GM18951 (cell line): ENCODE data around the gene CAMK1D.

Experiments used
- POLR2A ChIP-seq: IDR thresholded peaks from 4 replicates; pipeline ENCODE4 v1.6.1; 2011; ENCODE audit warnings: mild to moderate bottlenecking; ENCODE audit not compliant: insufficient read length, insufficient read depth; ENCODE audit errors: extremely low read depth
- in situ Hi-C: fragments of 300-500 bp; cut with MboI; formaldehyde crosslinking; loops from one replicate; pipeline ENCODE4 v1.12.0; 2022; ENCODE audit warnings: low sequenced_read_pairs, mixed read lengths, inconsistent platforms; ENCODE audit not compliant: unreplicated experiment

Gene CAMK1D

GRCh38 chr10:12769323-12770044 is 420.1 kb downstream of the CAMK1D start:
- TF ChIP-seq POLR2A: no peak

GRCh38 chr10:12771981-12772760 is 422.8 kb downstream of the CAMK1D start:
- in situ Hi-C loops: no loop called here
- no peak for TF ChIP-seq POLR2A

More at GRCh38 chr10:12769323-12770044, 420.1 kb downstream of the CAMK1D start:
- in situ Hi-C loops: no loop called here

- in situ Hi-C loops: no loop called here
- TF ChIP-seq POLR2A: no peak
Observed at GRCh38 chr10:12772797-12773587, 423.6 kb downstream of the CAMK1D start.

GRCh38 chr10:12774204-12774894 is 425.0 kb downstream of the CAMK1D start:
- no peak for TF ChIP-seq POLR2A
- in situ Hi-C loops: no loop called here

- TF ChIP-seq POLR2A: no peak
- in situ Hi-C loops: no loop called here
Observed at GRCh38 chr10:12777840-12778585, 428.7 kb downstream of the CAMK1D start.

GRCh38 chr10:12780634-12781601 is 431.6 kb downstream of the CAMK1D start:
- TF ChIP-seq POLR2A: no peak
- in situ Hi-C loops: no loop called here

- in situ Hi-C loops: no loop called here
- no peak for TF ChIP-seq POLR2A
Observed at GRCh38 chr10:12781976-12782375, 432.6 kb downstream of the CAMK1D start.

GRCh38 chr10:12782537-12782936 is 433.2 kb downstream of the CAMK1D start:
- in situ Hi-C loops: no loop called here
- no peak for TF ChIP-seq POLR2A

- no peak for TF ChIP-seq POLR2A
- in situ Hi-C loops: no loop called here
Observed at GRCh38 chr10:12783293-12783692, 433.9 kb downstream of the CAMK1D start.

- in situ Hi-C loops: no loop called here
Observed at GRCh38 chr10:12784646-12785045, 435.3 kb downstream of the CAMK1D start.

GRCh38 chr10:12785415-12785831 is 436.1 kb downstream of the CAMK1D start:
- in situ Hi-C loops: no loop called here
- no peak for TF ChIP-seq POLR2A

More at GRCh38 chr10:12784646-12785045, 435.3 kb downstream of the CAMK1D start:
- no peak for TF ChIP-seq POLR2A

- in situ Hi-C loops: no loop called here
- no peak for TF ChIP-seq POLR2A
Observed at GRCh38 chr10:12787297-12787696, 437.9 kb downstream of the CAMK1D start.
